ENCODE data around the gene SLC29A4.

DNA sequence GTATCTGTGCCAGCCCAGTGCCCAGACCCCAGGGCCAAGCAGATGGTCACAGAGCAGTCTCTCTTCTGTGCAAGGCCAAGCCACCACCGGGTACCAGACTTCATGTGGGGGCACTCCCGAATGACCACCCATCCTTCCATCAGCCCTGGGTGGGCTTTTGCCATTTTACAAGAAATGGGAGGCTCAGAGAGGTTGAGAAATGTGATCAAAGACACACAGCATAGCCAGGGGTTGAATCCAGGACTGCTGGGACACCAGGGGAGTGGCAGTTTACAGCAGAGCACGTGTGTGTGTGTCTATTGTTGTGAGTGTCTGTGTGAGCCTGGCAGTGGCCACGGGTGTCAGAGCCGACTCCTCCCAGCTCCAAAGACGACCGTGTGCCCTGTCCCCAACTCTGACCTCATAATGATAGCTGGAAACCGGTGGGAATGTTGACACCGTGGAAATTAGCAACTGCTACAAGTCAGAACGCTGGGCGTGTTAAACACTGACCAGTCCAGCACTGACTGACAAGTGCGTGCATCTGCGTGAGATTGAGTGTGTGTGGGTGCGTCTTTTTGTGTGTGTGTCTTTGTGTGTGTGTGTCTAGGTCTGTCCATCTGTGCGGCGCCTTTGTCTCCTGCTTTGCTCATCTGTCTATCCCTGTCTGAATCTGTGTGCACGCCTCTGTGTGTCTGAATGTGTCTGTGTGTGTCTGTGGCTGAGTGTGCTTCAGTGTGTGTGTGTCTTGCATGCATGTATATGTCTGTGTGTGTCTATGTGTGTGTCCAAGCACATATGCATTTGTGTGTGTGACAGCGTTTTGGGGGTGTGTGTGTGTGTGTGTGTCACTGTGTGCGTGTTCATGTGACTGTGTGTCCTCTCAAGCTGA, 17.2 kb upstream of the SLC29A4 start:
- TF ChIP-seq, protein P1, sequence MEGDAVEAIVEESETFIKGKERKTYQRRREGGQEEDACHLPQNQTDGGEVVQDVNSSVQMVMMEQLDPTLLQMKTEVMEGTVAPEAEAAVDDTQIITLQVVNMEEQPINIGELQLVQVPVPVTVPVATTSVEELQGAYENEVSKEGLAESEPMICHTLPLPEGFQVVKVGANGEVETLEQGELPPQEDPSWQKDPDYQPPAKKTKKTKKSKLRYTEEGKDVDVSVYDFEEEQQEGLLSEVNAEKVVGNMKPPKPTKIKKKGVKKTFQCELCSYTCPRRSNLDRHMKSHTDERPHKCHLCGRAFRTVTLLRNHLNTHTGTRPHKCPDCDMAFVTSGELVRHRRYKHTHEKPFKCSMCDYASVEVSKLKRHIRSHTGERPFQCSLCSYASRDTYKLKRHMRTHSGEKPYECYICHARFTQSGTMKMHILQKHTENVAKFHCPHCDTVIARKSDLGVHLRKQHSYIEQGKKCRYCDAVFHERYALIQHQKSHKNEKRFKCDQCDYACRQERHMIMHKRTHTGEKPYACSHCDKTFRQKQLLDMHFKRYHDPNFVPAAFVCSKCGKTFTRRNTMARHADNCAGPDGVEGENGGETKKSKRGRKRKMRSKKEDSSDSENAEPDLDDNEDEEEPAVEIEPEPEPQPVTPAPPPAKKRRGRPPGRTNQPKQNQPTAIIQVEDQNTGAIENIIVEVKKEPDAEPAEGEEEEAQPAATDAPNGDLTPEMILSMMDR (conservative IDR thresholded peaks at IDR 0.05; ENCODE audit: low read depth, low read length) = no peak
- TF ChIP-seq EZH2phosphoT487 (IDR thresholded peaks at IDR 0.05; ENCODE audit: borderline replicate concordance, low read length) = no peak

Measured in PC-3 (cell line).